OCI-LY7 (cell line): ENCODE measurements around the gene POPDC3. TPM values are rescaled to one million over a fixed set of nuclear protein-coding genes. Genes with fewer than 3 reads are reported as not detected.

Experiments
- BruUV-seq: library from RNA; stranded (reverse); fragments of 400-500 nt; replicated peaks from 2 replicates; lab custom pipeline; 2021; lab: Mats Ljungman, UMichigan
- CTCF ChIA-PET: fragments of 300-600 bp; sonication (Branson Sonifier 250); formaldehyde crosslinking; loops from one replicate; lab custom pipeline; 2022; ENCODE audit warnings: antibody characterized with exemption; ENCODE audit not compliant: unreplicated experiment; lab: Charles Lee
- POLR2A ChIA-PET: fragments of 300-600 bp; sonication (Branson Sonifier 250); formaldehyde crosslinking; loops from one replicate; lab custom pipeline; 2022; ENCODE audit warnings: antibody characterized with exemption; lab: Charles Lee
- DNase-seq: peaks from one replicate; pipeline ENCODE4 v3.0.0-alpha.2; 2015; ENCODE audit warnings: low spot score
- H2AFZ ChIP-seq: fragments of 200-600 bp; sonication (generic), shearing (Covaris generic); 2 replicates; pipeline ENCODE4 v1.6.1; 2014; ENCODE audit warnings: mild to moderate bottlenecking, antibody characterized with exemption, low read length, moderate library complexity
- H3K27ac ChIP-seq: fragments of 200-600 bp; sonication (generic); 2 replicates; pipeline ENCODE4 v1.5.1; 2014; ENCODE audit warnings: mixed run types, low read depth, mild to moderate bottlenecking, moderate library complexity, low read length, inconsistent platforms; ENCODE audit not compliant: poor library complexity, severe bottlenecking
- H3K36me3 ChIP-seq: fragments of 200-600 bp; sonication (generic); 2 replicates; pipeline ENCODE4 v1.6.1; 2014; ENCODE audit warnings: mild to moderate bottlenecking, antibody characterized with exemption, low read length, moderate library complexity, mixed read lengths; ENCODE audit not compliant: insufficient read depth
- H3K4me1 ChIP-seq: fragments of 200-600 bp; sonication (generic); 2 replicates; pipeline ENCODE4 v1.5.1; 2014; ENCODE audit warnings: mild to moderate bottlenecking, low read length; ENCODE audit not compliant: insufficient read depth, poor library complexity, severe bottlenecking
- H3K4me2 ChIP-seq: fragments of 200-600 bp; sonication (generic); 2 replicates; pipeline ENCODE4 v1.6.1; 2014; ENCODE audit warnings: mild to moderate bottlenecking, low read length
- H3K4me3 ChIP-seq: fragments of 200-600 bp; sonication (generic); 2 replicates; pipeline ENCODE4 v1.5.1; 2014; ENCODE audit warnings: mild to moderate bottlenecking, low read depth, low read length; ENCODE audit not compliant: poor library complexity, severe bottlenecking
- H3K79me2 ChIP-seq: fragments of 200-600 bp; sonication (generic); 2 replicates; pipeline ENCODE4 v1.6.1; 2016; ENCODE audit warnings: low read depth, mild to moderate bottlenecking, low read length, moderate library complexity, mixed read lengths; ENCODE audit not compliant: insufficient read depth
- H3K9me2 ChIP-seq: fragments of 200-600 bp; sonication (generic); 2 replicates; pipeline ENCODE4 v1.6.1; 2016; ENCODE audit warnings: mild to moderate bottlenecking, low read length, mixed read lengths; ENCODE audit not compliant: insufficient read depth
- H3K9me3 ChIP-seq: fragments of 200-600 bp; sonication (generic); 2 replicates; pipeline ENCODE4 v1.6.1; 2014; ENCODE audit warnings: mild to moderate bottlenecking, mixed run types, low read length, mixed read lengths
- H4K20me1 ChIP-seq: fragments of 200-600 bp; sonication (generic); 2 replicates; pipeline ENCODE4 v1.6.1; 2014; ENCODE audit warnings: mild to moderate bottlenecking, antibody characterized with exemption, low read length, moderate library complexity, mixed read lengths; ENCODE audit not compliant: insufficient read depth
- EZH2phosphoT487 ChIP-seq: fragments of 200-600 bp; sonication (generic); IDR thresholded peaks from 2 replicates; pipeline ENCODE4 v1.6.1; 2018; ENCODE audit warnings: low read depth, borderline replicate concordance, mild to moderate bottlenecking, mixed run types, antibody characterized with exemption, low read length, moderate library complexity, mixed read lengths
- intact Hi-C: fragments of 100-400 bp; cut with micrococcal nuclease; formaldehyde crosslinking; loops from one replicate; pipeline ENCODE4 v1.10.0; 2022; ENCODE audit not compliant: unreplicated experiment
- total RNA-seq, 2 experiments: library from RNA; depleted of rRNA in 1 of 2; stranded (reverse); fragments of >200 nt in 1 of 2; shearing (Covaris generic) in 1 of 2; gene quantifications; 2 replicates each; pipeline ENCODE4 v1.2.3, GENCODE V29; 2014 to 2022
- TF ChIP-seq, protein P1 (sequence below): fragments of 200-600 bp; sonication (generic); conservative IDR thresholded peaks from 2 replicates; pipeline ENCODE4 v1.5.1; 2014; ENCODE audit warnings: mild to moderate bottlenecking, antibody characterized with exemption, low read length, moderate library complexity, mixed read lengths

The POPDC3 gene
- total RNA-seq, 2 experiments from 2014 or later: not detected

DNA sequence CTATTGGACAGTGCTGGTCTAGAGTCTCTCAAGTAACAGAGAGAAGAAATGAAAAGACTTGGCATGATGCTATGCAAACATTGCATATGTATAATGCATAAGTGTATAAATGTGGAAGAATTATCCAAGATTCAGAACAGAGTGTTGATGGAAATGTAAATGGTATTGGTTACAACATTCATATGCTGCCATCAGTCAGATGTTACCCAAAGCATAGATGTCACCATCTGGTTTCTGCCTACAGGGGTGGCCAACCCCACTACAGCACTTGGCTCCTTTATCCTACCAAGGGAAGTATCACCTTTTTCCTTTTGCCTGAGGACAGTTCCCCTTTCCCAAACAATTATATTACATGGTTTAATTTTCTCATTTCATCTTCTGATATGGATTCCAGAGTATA lies 11.9 kb downstream of the POPDC3 start:
- no peak overlapping the region for H3K4me2 ChIP-seq
- no peak overlapping the region for H3K4me3 ChIP-seq
- H3K4me1 ChIP-seq: no peaks in the 10 kb centered on the region
- ChIA-PET CTCF (no interaction called here), POLR2A (interaction anchor here (0.7 kb wide), 1 partner anchor 51 kb away, joined by 4 read pairs; no protein-coding TSS in a partner anchor)
- no peaks in the 10 kb centered on the region for H4K20me1 ChIP-seq
- no peak overlapping the region for H3K27ac ChIP-seq
- intact Hi-C loops: no loop called here
- H2AFZ ChIP-seq: no peak overlapping the region
- no peaks in the 10 kb centered on the region for H3K9me2 ChIP-seq
- no peak for DNase-seq
- no peaks in the 10 kb centered on the region for H3K79me2 ChIP-seq
- H3K9me3 ChIP-seq: no peaks in the 10 kb centered on the region
- no peaks in the 10 kb centered on the region for H3K36me3 ChIP-seq
- TF ChIP-seq, protein P1, sequence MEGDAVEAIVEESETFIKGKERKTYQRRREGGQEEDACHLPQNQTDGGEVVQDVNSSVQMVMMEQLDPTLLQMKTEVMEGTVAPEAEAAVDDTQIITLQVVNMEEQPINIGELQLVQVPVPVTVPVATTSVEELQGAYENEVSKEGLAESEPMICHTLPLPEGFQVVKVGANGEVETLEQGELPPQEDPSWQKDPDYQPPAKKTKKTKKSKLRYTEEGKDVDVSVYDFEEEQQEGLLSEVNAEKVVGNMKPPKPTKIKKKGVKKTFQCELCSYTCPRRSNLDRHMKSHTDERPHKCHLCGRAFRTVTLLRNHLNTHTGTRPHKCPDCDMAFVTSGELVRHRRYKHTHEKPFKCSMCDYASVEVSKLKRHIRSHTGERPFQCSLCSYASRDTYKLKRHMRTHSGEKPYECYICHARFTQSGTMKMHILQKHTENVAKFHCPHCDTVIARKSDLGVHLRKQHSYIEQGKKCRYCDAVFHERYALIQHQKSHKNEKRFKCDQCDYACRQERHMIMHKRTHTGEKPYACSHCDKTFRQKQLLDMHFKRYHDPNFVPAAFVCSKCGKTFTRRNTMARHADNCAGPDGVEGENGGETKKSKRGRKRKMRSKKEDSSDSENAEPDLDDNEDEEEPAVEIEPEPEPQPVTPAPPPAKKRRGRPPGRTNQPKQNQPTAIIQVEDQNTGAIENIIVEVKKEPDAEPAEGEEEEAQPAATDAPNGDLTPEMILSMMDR: no peak
- no peak for TF ChIP-seq EZH2phosphoT487
- BruUV-seq: no TSS peak

DNA sequence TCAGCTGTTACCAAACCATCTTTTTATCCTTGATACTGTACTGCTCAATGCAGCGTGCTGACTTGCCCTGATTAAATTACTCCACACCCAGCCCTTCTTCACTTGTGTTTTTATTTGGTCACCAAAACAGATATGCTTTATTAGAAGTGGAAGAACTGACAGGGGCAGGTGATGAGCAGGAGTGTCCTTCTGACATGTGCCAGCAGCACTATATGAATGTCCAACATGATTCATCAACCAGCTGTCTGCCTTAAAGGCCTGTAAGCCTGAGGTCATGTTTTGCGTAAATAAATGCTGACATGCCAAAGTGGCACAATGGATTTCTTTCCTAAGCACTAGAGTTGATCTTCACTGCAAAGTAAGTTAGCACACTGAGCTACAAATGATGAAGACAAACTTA lies 15.4 kb downstream of the POPDC3 start:
- Histone ChIP-seq H3K4me2 (no peak overlapping the region), H3K79me2 (no peaks in the 10 kb centered on the region), H3K9me3 (no peaks in the 10 kb centered on the region), H3K4me3 (no peak overlapping the region), H2AFZ (no peak overlapping the region), H3K4me1 (no peaks in the 10 kb centered on the region), H3K9me2 (no peaks in the 10 kb centered on the region), H3K27ac (no peak overlapping the region), H4K20me1 (no peaks in the 10 kb centered on the region), H3K36me3 (no peaks in the 10 kb centered on the region)
- no TSS peak for BruUV-seq
- POLR2A ChIA-PET: interaction anchor here (0.9 kb wide), 1 partner anchor 181 kb away, joined by 3 read pairs; no protein-coding TSS in a partner anchor
- TF ChIP-seq, protein P1: no peak
- TF ChIP-seq EZH2phosphoT487: no peak
- no peak for DNase-seq
- CTCF ChIA-PET: no interaction called here
- intact Hi-C loops: no loop called here

DNA sequence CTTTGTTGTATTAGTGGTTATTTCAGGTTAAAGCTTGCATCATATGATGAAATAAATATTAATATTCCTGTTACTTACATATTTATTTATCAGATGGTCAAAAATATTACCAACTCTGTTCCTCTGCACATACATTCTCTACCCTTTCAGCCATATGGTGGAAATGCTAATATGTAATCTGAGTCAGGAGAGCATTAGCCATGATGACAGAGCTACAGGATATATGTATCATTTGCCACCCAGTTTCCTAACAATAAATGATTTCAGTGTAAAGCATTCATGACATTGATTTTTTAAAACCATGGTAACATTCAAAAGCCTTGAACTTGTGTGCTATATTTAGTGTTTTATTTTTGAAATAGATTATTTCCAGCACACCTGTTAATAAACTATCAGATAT lies 16.6 kb downstream of the POPDC3 start:
- no peaks in the 10 kb centered on the region for H3K9me3 ChIP-seq
- H2AFZ ChIP-seq: no peak overlapping the region
- H4K20me1 ChIP-seq: no peaks in the 10 kb centered on the region
- no peaks in the 10 kb centered on the region for H3K79me2 ChIP-seq
- ChIA-PET POLR2A (interaction anchor here (0.7 kb wide), 2 partner anchors 112 to 264 kb away, joined by 3 read pairs; no protein-coding TSS in a partner anchor), CTCF (no interaction called here)
- H3K9me2 ChIP-seq: no peaks in the 10 kb centered on the region
- H3K4me2 ChIP-seq: no peak overlapping the region
- no peak overlapping the region for H3K4me3 ChIP-seq
- BruUV-seq: no TSS peak
- no peak for DNase-seq
- no peaks in the 10 kb centered on the region for H3K4me1 ChIP-seq
- no peaks in the 10 kb centered on the region for H3K36me3 ChIP-seq
- intact Hi-C loops: no loop called here
- H3K27ac ChIP-seq: no peak overlapping the region
- TF ChIP-seq EZH2phosphoT487: no peak
- TF ChIP-seq, protein P1: no peak
